ENCODE results near the gene EPHB2. TPM values are rescaled to one million over a fixed set of nuclear protein-coding genes. Genes with fewer than 3 reads are reported as not detected.

The EPHB2 gene
- total RNA-seq, 1 donor from 2014 or later, result 130 TPM

DNA sequence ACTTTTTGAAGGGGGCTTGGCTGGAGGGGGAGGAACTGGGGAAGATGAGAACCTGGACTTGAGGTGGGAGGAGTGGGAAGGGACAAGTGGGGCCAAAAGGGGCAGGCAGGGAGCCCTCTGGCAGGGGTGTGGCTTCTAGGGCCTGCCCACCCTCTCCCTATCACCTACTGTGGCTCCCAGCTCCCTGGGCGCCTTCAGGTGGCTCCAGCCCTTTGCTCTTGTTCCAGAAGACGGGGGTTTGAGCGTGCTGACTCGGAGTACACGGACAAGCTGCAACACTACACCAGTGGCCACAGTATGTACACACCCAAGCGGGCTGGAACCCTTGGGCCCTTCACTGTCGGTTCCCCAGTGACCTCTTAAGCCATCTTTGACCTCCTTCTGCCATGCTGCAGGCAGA is 185.5 kb downstream of the EPHB2 start:
- no peak overlapping the region for H3K4me3 Mint-ChIP-seq
- H3K36me3 Mint-ChIP-seq, result peaks cover 56% of the 10 kb centered on the region
- TF ChIP-seq, protein P1, sequence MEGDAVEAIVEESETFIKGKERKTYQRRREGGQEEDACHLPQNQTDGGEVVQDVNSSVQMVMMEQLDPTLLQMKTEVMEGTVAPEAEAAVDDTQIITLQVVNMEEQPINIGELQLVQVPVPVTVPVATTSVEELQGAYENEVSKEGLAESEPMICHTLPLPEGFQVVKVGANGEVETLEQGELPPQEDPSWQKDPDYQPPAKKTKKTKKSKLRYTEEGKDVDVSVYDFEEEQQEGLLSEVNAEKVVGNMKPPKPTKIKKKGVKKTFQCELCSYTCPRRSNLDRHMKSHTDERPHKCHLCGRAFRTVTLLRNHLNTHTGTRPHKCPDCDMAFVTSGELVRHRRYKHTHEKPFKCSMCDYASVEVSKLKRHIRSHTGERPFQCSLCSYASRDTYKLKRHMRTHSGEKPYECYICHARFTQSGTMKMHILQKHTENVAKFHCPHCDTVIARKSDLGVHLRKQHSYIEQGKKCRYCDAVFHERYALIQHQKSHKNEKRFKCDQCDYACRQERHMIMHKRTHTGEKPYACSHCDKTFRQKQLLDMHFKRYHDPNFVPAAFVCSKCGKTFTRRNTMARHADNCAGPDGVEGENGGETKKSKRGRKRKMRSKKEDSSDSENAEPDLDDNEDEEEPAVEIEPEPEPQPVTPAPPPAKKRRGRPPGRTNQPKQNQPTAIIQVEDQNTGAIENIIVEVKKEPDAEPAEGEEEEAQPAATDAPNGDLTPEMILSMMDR (IDR thresholded peaks at IDR 0.05; ENCODE audit: unreplicated experiment), result no peak
- no peaks in the 10 kb centered on the region for H3K9me3 Mint-ChIP-seq
- DNase-seq (ENCODE audit: low spot score in 2 of 2, unreplicated experiment in 2 of 2), result no peak
- no peaks in the 10 kb centered on the region for H3K4me1 Mint-ChIP-seq
- no peaks in the 10 kb centered on the region for H3K27me3 Mint-ChIP-seq (ENCODE audit: low read depth)
- no peak overlapping the region for H3K27ac Mint-ChIP-seq

DNA sequence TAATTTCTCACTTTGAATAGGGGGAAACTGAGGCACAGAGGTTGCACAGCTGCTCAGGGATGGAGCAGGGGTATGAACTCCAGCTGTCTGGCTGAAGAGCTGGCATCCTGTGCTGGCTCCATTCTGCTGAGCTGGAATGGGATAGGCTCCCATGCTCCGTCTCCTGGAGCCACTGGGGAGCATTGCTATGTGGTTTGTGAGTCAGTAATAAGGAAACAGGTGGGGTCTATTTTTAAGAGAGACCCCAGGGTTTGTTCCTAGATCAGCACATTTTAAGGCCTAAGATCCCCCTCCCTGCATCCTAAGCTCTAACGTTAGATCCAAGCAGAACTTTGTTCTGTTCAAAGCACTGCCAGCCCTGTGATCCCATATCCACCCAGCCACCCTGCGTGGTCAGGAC is 189.8 kb downstream of the EPHB2 start:
- Mint-ChIP-seq H3K4me1 (no peaks in the 10 kb centered on the region), H3K9me3 (no peaks in the 10 kb centered on the region), H3K36me3 (peaks cover 24% of the 10 kb centered on the region), H3K27me3 (ENCODE audit: low read depth) (no peaks in the 10 kb centered on the region), H3K4me3 (no peak overlapping the region), H3K27ac (no peak overlapping the region)
- DNase-seq (ENCODE audit: low spot score in 2 of 2, unreplicated experiment in 2 of 2), result no peak
- TF ChIP-seq, protein P1 (IDR thresholded peaks at IDR 0.05; ENCODE audit: unreplicated experiment), result no peak

DNA sequence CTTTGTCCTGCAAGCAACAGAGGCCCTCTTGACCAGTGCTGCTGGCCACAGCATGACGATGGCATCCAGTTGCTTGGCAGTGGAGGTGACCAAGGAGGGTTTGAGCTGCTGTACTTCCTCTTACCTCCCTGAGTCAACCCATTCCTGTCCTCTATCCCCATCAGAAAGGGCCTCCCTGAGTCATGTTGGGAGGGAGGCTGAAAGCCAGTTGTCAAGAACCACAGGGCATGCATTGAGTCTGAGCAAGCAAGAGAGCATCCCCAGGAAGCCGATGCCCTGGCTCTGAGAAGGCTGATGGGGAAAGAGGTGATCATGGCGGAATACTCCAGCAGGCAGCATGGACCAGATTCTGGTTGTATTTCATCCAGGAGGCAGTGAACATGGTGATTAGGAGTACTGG is 192.5 kb downstream of the EPHB2 start:
- Mint-ChIP-seq H3K4me1 (no peaks in the 10 kb centered on the region), H3K9me3 (no peaks in the 10 kb centered on the region), H3K36me3 (peaks cover 25% of the 10 kb centered on the region), H3K4me3 (no peak overlapping the region), H3K27me3 (ENCODE audit: low read depth) (no peaks in the 10 kb centered on the region), H3K27ac (no peak overlapping the region)
- TF ChIP-seq, protein P1 (IDR thresholded peaks at IDR 0.05; ENCODE audit: unreplicated experiment), result no peak
- DNase-seq (ENCODE audit: low spot score in 2 of 2, unreplicated experiment in 2 of 2), result no peak

DNA sequence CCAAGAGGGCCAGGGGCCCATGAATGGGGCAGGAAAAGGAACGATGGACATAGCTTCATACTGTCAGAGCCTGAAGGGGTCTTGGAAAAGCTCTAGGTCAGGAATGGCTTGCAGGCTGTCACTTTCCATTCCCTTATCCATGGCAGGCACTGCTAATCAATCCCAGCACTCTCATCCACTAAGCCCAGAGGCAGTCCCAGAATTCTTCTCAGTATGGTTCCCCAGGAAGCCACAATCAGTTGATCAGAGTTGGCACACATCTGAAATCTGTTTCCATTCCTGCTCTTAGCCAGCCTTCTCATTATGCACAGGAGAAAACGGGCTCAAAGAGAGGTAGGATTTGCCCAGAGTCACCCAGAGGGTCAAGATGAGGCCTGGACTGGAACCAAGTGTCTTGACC is 196.3 kb downstream of the EPHB2 start:
- Mint-ChIP-seq H3K36me3 (peaks cover 24% of the 10 kb centered on the region), H3K4me1 (no peaks in the 10 kb centered on the region), H3K27me3 (ENCODE audit: low read depth) (no peaks in the 10 kb centered on the region), H3K9me3 (no peaks in the 10 kb centered on the region), H3K27ac (no peak overlapping the region), H3K4me3 (no peak overlapping the region)
- TF ChIP-seq, protein P1 (IDR thresholded peaks at IDR 0.05; ENCODE audit: unreplicated experiment), result no peak
- no peak for DNase-seq (ENCODE audit: low spot score in 2 of 2, unreplicated experiment in 2 of 2)

DNA sequence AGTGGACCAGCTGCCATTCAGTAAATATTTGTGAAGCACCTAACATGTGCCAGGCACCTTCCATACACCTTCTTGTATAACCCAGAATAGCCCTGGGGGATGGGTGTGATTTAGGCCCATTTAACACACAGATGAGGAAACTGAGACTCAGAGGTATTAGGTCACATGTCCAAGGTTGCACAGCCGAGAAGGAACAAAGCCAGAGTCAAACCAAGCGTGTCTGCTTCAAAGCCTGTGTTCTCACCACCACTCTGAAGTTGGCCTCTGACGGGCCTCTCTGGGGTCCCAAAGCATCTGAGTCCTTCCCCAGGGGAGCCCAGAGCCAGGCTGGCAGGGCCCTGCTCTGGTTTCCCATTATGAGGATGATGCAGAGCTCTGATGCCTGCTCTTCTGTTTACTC is 196.9 kb downstream of the EPHB2 start:
- TF ChIP-seq, protein P1 (IDR thresholded peaks at IDR 0.05; ENCODE audit: unreplicated experiment), result no peak
- no peaks in the 10 kb centered on the region for H3K4me1 Mint-ChIP-seq
- no peak overlapping the region for H3K4me3 Mint-ChIP-seq
- H3K27me3 Mint-ChIP-seq (ENCODE audit: low read depth), result no peaks in the 10 kb centered on the region
- peaks cover 24% of the 10 kb centered on the region for H3K36me3 Mint-ChIP-seq
- no peaks in the 10 kb centered on the region for H3K9me3 Mint-ChIP-seq
- DNase-seq (ENCODE audit: low spot score in 2 of 2, unreplicated experiment in 2 of 2), result no peak
- H3K27ac Mint-ChIP-seq, result no peak overlapping the region

DNA sequence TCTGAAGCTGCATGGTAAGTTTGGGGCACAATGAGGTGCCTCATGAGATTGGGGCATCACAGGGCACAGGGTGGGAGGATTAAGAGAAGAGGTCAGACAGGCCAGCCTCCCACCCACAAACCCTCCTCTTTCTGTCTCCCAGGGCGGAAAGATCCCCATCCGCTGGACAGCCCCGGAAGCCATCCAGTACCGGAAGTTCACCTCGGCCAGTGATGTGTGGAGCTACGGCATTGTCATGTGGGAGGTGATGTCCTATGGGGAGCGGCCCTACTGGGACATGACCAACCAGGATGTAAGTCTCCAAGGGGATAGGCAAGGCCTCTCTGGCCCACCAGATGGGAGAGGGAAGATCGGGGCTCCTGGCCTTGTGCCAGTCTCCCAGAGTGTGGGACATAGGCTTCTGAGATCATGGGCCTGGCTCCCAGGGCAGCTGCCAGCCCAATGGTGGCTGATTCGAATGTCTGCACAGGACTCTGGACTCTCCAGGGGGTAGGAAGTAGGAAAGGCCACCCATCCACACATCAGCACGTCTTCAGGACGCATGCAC is 198.3 kb downstream of the EPHB2 start:
- Mint-ChIP-seq H3K4me1 (no peaks in the 10 kb centered on the region), H3K9me3 (no peaks in the 10 kb centered on the region), H3K27me3 (ENCODE audit: low read depth) (no peaks in the 10 kb centered on the region), H3K36me3 (peaks cover 31% of the 10 kb centered on the region), H3K4me3 (no peak overlapping the region), H3K27ac (no peak overlapping the region)
- DNase-seq (ENCODE audit: low spot score in 2 of 2, unreplicated experiment in 2 of 2), result no peak
- TF ChIP-seq, protein P1 (IDR thresholded peaks at IDR 0.05; ENCODE audit: unreplicated experiment), result no peak
